ENCODE measurements around the gene EREG.

Gene EREG

DNA sequence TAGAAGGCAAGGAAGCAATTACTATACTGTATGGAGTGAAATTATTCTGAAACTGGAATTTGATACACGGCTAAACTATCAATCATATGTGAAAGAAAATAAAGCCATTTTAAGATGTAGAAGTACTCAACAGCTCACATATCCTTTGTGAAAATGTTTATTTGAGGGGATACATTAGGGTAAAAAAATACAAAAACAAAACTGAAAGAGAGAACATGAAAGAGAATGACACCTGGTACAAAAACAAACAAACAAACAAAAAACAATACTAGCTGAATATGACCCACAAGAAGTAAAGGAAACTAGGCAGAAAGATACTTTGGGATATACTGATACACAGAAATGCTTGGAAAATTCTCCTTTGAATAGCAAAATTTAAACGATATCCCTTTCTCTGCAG is 59.2 kb downstream of the EREG start:
- TF ChIP-seq, protein P1, sequence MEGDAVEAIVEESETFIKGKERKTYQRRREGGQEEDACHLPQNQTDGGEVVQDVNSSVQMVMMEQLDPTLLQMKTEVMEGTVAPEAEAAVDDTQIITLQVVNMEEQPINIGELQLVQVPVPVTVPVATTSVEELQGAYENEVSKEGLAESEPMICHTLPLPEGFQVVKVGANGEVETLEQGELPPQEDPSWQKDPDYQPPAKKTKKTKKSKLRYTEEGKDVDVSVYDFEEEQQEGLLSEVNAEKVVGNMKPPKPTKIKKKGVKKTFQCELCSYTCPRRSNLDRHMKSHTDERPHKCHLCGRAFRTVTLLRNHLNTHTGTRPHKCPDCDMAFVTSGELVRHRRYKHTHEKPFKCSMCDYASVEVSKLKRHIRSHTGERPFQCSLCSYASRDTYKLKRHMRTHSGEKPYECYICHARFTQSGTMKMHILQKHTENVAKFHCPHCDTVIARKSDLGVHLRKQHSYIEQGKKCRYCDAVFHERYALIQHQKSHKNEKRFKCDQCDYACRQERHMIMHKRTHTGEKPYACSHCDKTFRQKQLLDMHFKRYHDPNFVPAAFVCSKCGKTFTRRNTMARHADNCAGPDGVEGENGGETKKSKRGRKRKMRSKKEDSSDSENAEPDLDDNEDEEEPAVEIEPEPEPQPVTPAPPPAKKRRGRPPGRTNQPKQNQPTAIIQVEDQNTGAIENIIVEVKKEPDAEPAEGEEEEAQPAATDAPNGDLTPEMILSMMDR (IDR thresholded peaks at IDR 0.05; ENCODE audit: low read depth, low read length), result no peak
- no peak for DNase-seq (ENCODE audit: extremely low read depth, low read depth)

DNA sequence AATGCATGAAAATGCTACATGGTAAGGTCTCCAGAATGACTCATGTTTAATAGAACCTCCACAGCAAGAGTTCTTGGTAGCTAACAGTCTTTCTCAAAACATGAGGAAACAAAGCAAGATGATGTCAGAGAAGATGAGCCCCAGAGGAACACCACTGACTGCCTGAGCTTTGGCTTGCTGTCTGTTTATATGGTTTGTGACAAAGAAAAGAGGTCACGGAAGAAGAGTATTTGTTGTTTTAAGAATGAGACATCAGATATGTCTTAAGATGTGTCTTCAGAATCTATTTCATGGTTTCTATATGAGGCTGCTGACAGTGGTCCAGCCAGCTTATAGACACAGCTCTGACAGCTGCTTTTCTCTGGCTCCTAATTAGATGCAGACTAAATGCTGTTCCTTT is 61.2 kb downstream of the EREG start:
- DNase-seq (ENCODE audit: extremely low read depth, low read depth), result no peak
- TF ChIP-seq, protein P1 (IDR thresholded peaks at IDR 0.05; ENCODE audit: low read depth, low read length), result no peak

DNA sequence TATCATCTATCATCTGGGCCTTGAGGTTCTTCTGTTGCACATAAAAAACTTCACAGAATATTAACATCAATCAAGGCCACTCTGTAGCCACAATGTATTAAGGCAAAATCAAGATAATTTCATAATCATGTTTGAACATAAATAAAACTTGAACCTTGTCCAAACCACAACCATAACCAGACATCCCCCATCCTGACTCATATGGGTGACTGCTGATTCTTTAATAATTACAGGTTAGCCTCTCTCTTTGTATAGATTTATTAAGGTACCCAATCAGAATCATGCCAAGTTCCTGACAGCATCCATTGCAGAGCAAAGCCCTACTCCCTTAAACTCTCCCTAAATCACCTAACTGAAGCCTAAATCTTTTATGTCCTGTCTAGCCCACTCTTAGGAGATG is 63.3 kb downstream of the EREG start:
- TF ChIP-seq, protein P1 (IDR thresholded peaks at IDR 0.05; ENCODE audit: low read depth, low read length), result no peak

DNA sequence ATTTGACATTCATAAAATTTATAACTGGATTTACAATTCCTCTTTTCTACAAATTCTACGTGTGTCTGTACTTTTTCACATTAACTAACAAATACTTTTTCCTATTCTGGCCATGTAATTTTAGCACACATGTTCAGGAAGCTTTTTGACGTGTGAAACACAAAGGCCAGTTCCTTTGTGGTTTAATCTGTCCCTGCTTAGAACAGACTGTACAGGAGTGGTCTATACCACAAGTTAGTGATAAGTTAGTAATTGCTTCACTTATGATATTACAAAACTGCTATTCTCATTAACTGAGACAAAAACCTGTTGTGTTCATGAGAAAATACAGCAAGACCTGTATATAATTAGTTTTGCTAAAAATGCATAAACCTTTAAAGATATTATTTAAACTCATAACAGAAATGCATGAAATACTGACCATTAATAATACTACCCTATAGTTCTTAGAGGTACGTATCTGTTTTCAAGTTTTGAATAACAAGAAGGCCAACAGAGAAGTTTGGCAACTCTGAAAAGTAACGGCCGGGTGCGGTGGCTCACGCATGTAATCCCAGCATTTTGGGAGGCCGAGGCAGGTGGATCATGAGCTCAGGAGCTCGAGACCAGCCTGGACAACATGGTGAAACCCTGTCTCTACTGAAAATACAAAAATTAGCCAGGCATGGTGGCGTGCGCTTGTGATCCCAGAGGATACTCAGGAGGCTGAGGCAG is 66.3 kb downstream of the EREG start:
- no peak for DNase-seq (ENCODE audit: extremely low read depth, low read depth)
- TF ChIP-seq, protein P1 (IDR thresholded peaks at IDR 0.05; ENCODE audit: low read depth, low read length), result no peak

More for the DNA sequence above, 63.3 kb downstream of the EREG start:
- no peak for DNase-seq (ENCODE audit: extremely low read depth, low read depth)

DNA sequence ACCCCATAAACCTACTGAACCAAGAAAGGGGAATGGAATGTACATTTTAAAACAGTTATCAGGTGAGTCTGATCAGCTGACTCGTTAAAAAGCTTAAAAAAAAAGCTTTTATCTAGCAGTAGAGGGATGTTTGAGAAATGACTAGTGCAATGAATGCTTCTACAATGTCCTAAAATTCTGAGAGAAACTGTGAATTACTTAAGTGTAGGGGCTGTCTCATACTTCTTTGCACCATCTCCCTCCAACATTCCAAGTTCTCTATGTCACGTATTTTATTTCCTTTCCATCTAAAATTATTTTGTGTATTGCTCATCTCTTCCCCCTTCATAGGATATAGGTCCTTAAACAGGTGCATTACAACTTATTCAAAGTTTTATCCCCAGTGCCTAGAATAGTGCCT is 68.1 kb downstream of the EREG start:
- TF ChIP-seq, protein P1 (IDR thresholded peaks at IDR 0.05; ENCODE audit: low read depth, low read length), result no peak
- no peak for DNase-seq (ENCODE audit: extremely low read depth, low read depth)

DNA sequence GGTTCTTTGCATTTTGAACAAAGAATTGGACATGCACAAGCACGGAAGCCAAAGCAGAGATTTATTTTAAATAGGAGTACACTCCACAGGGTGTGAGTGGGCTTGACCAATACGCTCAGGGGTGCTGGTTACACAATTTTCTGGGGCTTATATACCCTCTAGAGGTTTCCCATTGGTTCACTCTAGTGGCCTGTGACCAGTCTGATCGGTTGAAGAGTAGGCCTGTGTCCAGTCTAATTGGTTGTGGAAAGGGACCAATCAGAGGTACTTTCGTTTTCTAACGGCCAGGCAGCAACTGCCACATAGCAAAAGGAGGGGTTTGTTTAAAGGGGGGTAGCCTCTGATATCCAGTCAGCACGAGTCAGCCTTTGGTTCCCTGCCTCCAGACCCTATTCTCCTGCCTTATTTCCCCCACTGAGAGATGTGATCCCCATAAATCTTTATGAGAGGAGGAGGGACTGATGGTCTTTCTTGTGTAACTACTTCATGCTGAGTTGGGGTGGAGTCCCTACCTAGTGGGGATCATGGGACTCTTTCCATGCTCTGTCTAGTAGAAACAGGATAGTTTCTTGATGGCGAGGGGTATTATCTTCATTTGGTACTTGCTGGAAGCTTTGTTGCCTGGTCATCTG is 68.7 kb downstream of the EREG start:
- TF ChIP-seq, protein P1 (IDR thresholded peaks at IDR 0.05; ENCODE audit: low read depth, low read length), result no peak
- no peak for DNase-seq (ENCODE audit: extremely low read depth, low read depth)

DNA sequence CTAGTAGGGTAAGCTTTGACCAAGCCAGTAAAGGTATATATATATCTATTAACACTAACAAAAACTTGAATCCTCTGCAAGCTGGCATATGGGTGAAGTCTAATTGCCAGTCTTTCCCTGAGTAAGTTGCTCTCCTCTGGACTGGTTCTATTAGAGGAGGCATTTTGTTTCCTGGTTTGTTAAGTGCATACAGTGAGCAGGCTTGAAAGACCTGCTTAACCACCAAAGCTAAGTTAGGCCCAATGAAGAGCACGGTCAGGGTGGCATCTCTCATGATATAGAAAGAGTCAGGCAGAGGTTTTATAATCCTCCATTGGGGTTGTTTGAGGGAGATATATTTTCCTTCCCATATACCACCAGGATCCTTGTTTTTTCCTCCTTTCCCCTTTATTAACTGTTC is 70.4 kb downstream of the EREG start:
- TF ChIP-seq, protein P1 (IDR thresholded peaks at IDR 0.05; ENCODE audit: low read depth, low read length), result no peak
- DNase-seq (ENCODE audit: extremely low read depth, low read depth), result no peak
